Pons (tissue), 1 donor: ENCODE results near the gene FGGY.

Experiments used
- DNase-seq: peaks from one replicate; pipeline ENCODE4 v3.0.0-alpha.2; 2016; ENCODE audit warnings: low spot score

FGGY gene

DNA sequence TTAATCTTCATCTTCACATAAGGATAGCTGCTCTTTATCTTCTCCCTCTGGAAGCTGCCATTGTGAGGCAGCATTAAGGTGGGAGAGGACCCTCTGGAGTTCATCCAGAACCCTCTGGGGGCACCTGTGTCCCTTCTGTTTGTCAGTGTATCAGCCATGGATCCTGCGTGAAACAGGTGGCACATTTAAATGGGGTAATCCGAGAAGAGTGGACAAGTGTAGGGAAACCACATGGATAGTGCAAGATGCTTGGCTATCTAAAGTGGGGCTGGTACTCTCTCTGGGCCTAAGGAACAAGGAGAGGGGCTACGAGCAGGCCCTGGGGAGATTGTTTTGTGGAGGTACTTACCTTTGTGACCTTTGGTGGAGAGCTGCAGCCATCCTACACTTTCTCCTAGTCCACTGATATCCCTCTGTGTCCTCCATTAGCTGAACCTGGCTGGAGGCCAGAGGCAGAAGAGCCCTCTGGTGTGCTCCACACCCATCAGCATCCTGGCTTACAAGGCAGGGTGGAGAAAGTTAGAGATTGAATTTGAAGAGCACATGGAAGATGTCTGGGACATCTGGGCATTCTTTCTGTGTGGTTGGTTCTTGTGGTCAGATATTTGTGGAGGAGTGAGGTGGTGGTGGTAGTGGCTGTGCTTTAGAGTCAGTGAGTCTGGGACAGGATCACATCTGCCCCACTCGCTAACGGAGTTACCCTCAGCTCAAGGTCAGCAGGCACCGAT lies 117.7 kb downstream of the FGGY start:
- no peak for DNase-seq

DNA sequence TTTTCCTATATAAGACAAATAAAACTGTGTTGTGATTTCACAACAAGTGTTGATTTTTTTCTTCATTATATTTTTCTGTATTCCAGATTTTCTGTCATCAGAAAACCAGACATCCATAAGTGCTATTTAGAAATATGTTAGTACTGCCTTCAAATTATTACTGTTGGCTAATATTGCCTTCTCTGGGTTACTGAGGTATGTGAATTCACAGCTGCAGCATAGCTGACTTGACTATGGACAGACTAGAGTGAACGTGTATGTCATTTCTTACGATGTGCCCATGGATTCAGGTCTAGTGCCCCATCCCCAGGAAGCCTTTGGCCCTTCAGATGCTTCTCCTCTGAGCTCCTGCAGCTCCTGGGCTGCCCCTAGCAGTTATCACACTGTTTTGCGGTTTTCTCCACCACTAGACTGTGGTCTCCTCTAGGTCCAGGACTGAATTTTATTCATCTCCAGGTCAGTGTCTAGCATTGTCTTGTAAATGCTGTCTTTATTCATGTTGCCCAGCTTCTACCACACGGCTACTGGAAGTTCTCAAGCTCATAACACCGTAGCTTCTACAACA lies 118.5 kb downstream of the FGGY start:
- no peak for DNase-seq

DNA sequence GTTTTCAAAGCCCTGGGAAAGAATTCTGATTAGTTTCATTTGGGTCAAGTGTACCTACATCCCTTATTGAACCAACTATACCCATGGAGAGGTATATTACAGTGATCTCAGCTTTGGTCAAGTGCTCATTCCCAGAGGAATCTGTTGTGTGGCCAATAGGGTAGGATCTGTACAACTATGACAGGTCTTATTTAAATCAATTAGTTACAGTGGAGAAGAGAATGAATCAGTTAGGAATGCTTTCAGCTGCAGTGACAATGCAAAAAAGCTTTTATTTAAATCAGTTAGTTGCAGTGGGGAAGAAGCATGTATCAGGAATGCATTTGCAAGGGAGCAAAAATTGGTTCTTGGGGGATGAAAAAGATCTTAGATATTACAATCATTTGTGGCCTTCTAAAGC lies 119.0 kb downstream of the FGGY start:
- DNase-seq, result no peak

DNA sequence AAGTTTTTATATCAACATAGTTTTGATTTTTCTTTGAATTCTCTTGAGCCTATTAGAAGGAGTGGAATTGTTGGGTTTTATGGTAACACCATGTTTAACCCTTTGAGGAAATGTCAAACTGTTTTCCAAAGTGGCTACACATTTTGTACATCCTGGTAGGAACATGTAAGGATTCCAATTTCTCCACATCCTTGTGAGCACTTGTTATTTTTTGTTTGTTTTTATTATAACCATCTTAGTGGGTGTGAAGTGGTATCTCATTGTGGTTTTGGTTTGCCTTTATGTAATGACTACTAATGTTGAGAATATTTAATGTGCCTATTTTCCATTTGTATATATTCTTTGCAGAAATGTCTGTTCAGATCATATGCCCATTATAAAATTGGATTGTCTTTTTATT lies 120.5 kb downstream of the FGGY start:
- DNase-seq, result no peak

DNA sequence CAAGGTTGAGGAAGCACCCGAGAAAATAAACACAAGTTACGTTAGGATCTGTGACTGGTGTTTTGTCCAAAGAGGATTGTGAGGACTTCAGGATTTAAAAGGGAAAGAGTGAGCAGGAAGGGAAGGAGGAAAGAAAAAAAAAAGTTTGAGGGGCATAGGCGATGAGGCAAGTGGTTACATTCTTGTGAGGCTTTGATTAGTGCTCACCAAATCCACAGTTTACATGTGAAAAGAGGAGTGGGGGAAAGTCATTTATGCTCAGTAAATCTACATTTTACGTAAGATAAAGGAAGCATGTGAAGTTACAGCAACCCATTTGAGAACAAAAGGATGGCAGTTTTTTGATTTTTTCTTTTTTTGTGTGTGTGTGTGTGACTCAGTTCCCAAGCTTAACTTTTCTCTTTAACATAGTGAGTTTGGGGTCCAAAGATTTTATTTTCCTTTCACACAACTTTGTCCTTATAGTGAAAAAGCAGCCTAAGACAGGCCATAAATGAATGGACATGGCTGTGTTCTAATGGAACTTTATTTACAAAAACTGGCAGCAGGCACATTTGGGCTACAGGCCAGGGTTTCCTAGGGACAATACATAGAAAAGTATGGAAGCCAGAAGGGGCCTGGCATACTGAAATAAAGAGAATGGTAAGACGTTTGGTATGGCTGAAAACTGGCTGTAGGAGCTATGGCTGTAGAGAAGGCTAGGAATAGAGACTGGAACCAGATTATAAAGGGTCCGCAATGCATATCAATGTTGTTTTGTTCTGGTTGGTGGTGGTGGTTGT lies 121.7 kb downstream of the FGGY start:
- no peak for DNase-seq

DNA sequence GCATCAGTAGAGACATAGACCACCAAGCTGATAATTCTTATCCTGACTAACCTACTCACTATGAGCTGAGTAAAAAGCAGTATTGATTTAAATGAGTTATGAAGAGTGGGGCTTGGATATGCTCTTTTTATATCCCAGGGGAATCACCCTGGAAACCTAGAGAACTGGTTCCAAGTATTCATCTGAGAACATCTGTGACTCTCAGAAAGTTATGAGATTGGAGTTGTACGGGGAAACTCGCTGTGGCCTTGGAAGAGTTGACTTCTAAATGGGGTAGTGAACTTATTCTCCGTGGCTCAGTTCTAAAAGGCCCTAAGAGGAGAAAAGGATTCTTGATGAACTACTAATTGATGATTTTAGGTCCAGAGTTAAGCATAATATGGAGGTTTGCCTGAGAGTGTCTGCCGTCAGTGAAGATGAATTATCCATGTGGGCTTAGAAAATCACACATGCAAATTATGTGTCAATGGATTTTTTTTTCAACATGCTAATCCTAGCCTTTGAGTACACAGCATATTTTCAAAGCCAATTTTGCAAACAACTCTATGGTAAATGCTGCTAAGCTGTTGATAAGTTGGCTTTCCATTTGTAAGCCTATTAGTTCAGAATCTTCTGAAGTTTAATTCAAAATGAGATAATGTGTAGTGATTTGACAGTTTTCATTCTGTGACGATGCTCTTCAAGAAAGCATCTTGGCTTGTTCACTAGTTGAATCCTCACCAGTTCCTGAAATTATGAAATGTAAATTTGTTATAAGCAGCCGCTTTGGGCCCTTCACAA lies 122.7 kb downstream of the FGGY start:
- DNase-seq, result no peak

DNA sequence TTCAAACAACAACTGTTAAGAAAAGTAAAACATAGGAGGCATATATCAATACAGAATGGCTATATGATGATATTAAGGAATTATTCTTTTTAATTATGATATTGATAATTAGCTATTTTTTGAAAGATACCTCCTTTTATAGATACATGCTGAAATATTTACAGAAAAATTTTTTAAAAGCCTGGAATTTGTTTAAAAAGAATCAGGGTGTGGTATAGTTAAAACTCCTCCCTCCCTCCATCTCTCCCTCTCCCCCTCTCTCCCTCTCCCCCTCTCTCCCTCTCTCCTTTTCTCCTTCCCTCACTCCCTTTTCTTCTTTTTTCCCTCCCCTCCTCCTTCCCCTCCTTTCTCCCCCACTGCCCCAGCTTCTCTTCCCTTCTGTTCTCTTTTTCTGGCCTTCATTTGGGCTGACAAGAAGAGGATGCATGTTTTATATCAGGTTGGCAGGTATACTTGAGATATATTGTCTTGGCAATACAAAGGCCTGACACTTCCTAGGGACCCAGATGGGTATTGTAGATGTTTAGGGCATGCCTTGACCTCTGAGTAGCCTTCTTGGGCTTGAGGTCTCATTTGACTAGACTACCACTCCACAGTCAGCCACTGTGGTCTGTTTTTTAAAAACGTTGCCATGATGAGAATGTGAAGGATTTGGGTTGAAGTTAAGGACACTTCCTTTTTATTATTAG lies 124.5 kb downstream of the FGGY start:
- no peak for DNase-seq

DNA sequence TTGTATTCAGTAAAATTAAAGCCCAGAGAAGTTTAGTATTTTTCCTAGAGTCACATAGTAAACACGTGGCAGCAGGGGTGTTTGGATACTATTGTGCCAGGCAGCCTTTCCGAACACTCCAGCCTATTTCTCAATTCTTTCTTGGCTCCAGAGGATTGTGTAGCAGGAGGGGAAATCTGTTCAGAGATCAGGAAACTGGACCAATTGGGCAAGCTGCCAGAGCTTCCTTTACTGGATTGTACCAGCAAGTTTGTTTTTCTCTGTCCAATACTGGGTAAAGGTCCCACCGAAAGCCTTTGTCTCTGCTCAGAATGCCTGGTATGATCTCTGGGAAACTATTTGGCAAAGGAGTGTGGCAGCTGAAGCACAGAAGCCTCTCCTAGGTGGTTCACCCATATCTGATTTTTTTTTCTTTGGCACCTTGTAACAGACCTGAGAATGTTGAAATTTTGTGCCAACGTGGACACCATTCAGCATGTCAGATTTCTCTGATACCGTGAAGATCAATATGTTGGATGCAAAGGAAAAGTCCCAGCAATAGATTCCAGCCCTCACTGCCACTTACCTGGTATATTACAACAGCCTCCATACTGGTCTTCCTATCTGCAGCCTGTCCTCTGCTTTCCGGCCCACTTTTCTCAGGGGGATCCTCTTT lies 126.2 kb downstream of the FGGY start:
- peak; percentile 67 for DNase-seq

DNA sequence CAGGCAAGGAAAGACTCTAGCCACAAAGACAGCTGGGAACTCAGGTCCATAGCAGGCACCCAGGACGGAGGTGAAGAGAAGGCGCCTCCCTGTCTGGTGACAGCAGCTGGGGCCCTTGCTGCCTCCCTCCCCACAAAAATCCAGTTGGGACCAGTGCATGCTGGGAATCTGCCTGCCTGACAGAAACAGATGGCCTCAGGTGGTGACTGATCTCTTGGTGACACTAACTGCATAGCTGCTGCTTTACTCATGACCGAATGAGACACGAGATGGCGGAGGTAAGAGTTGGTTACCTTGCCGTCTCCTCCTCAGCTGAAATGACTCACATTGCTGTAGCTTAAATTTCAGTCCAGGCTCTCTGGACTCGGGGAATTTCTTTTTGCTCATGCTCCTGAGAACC lies 130.3 kb downstream of the FGGY start:
- no peak for DNase-seq

DNA sequence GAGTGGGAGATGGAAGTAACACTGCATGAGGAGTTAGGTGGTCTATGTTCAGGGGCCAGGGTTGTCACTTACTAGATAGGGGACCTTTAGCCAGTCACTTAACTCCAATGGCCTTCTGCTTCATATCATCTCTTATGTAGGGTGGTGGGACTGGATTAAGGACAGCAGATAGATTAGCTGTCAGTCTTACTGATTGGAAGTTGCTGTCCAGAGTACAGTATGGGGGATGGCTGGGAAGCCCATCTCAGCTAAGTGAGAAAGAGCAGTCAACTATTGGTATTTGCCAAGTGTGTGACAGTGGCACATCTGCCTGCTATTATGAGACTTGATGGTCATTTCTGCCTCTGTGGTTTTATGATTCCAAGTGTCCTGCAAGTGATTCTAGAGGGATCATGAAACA lies 130.9 kb downstream of the FGGY start:
- DNase-seq, result no peak

DNA sequence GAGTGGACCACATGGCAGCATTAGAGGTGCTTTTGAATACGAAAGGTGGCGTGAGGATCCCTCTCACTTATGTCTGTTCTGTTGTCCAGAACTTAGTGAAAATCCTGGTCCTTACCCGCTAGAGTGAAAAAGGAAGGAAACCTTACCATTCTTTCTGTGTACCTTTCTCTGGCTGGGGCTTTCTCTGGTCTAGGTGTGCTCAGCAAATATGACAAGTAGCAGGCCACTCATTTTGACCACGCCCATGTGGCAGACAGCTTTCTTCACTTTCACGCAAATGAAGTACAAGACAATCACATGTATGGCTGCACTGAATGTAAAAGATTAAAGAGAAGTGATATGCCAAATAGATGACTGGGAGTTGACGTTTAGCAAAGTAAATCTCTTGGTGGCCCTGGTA lies 131.9 kb downstream of the FGGY start:
- no peak for DNase-seq

DNA sequence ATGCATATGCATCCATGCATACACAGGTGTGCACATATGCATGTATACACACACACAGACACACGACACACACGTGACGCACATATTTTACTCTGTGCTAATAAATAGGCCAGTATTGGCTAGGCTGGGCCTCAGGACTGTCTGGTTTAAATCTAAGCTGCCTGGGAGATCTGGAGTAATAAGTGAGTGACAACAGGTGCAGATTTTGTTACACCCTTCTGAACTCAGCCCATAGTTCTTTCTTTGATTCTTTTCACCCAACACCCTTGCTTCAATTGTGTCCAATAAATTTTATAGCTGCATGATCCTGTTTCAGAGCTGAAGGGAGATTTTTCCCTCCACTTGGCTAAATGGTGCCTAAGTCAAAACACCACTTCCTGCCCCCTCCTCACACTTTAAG lies 132.8 kb downstream of the FGGY start:
- DNase-seq, result no peak

DNA sequence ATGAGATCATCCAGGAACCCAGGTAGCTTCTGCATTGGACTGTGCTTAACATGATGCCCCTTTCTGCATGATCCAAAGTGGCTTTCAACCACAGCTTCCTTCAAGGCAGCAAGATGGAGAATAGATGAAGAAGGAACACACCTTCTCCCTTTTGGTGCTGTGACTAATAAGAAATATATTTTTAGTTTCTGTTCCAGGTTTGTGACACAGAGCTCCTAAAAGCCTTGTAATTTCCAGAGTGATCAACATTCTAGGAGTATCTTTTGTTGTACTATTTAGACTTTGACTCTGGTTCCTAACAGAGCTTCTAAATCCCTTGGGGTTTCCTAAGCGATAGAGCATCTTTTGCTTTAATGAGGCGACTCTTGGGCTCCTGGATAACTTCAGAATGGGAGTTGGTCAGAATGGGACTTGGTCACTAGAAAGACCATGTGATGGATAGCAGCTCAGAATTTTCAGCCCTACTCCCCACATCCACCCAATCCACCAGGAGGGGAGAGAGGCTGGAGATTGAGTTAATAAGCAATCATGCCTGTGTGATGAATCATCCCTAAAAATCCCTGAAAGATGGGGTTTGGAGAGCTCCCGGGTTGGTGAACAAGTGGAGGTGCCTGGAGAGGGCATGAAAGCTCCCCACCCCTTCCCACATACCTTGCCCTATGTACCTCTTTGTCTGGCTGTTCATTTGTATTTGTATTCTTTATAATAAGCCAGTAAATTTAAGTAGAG lies 134.8 kb downstream of the FGGY start:
- DNase-seq, result no peak

DNA sequence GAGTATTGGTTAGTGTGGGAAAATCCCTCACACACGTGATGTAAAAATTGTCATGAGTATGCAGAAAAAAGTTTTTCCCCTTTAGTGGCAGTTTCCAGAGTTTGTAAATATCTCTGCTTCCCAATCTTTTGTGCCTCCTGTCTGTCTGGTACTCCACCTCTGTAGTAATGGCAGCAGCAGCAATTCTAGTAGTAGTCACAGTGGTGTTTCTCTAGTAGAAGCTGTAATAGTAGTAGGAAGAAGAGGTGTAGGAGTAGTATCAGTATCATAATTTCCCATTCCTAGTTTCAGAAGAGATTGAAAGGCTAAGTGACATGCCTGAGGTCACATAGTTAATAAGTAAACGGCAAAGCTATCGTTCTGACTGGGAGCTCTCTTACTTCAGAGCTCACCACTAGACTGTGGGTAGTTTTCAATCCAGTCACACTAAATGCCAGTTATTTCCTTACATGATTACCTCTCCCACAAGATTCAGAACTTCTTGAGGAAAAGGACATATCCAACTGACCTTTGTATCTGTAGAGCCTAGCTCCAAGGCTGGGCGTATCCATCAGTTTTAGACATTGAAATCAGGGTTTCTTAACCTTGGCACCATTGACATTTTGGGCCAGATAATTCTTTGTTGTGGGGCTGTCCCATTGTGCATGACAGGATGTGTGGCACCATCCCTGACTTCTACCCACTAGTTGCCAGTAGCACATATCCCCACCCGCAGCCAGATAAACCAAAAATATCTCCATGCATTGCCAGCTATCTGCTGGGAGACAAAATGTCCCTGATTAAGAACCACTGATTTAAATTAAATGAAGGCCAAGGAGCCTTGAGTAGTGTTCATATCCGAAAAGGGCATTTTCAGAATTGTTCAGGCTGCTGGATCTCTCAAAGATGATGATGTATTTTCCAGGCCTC lies 135.9 kb downstream of the FGGY start:
- no peak for DNase-seq

DNA sequence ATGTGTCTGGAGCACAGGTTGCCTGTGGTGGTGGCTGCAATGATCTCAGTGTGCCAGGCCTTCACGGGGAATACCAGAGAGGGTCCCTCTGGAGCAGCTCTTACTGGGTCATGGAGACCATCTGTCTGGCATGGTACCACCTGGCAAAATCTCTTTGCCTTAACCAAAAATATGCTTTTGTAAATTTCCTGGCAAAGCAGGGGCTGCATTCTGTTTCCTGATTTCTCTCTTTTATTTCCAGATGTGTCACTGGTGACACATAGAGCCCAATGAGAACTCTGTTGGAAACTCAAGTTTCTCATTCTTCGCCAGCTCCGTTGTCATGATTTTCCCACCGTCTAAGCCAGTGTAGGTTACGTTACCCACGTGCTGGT lies 136.5 kb downstream of the FGGY start:
- DNase-seq, result no peak

DNA sequence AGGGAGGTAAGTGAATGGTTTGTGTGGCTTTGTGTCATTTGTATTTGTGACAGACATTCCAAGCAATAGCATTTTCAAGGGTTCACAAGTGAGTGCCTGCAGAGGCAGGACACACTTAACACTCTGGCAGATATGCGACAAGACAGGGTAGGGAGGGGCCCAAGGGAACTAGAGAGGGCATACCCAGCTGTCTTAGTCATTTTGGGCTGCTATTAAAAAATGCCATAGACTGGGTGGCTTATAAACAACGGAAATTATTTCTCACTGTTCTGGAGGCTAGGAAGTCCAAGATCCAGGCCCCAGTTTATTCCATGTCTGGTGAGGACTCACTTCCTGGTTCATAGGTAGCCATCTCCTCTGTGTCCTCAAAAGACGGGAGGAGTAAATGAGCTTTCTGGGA lies 137.4 kb downstream of the FGGY start:
- no peak for DNase-seq

DNA sequence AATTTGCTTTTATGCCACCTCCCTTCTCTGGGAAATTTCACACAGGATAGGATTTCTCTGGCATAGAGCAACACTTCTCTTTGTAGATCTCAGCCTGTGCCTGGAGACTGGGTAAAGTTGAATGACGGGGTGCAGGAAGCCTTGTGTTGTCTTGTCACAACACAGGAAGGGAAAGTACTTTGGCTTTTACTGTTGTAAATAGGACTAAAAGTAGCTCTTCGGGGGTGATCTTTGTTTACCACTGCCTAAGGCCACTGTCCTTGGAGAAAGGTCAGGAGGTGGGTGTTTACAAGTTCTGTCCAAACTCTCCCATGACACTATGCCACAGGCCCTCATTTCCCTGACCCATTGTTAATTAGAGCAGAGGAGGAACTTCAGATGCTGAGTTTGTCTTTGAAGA lies 139.7 kb downstream of the FGGY start:
- no peak for DNase-seq

DNA sequence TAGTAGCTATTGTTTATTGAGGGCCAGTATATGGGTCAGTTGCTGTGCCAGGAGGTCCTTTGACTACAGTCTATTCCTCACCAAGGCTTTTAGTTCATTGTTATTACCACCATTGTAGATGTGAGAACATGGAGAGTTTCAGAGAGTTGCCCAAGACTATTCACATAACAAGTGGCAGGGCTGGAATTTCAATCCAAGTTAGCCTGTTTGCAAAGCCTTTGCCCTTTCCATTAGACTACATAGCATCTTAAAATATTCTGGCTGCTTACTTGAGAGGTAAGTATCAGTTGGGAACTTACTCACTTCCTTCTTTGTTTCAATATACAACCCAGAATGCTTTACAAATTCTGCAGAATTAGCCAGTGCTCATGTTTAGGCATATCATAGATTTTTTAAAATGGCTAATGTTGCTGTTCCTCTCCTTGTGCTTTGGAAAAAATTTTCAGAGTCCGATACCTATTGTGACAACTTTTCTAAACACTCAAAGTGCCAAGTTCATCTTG lies 141.2 kb downstream of the FGGY start:
- DNase-seq, result no peak

DNA sequence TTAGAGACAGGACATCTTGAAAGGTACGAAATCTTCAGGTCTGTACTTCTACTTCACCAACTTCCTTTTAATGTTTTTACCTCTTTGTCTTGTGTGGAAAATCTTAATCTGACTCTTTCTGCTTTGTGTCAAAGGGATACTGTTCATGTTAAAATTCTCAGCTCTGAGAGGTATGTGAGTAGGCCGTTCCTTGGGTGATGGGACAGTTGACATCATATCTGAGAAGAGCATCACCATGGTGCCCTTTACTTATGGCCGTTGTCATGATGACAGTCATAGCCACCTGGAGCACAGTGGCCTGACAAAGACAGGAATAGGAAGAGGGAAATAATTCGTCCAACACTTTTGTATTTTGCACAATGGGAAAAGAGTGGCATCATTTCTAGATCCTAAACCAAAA lies 145.6 kb downstream of the FGGY start:
- DNase-seq, result no peak

DNA sequence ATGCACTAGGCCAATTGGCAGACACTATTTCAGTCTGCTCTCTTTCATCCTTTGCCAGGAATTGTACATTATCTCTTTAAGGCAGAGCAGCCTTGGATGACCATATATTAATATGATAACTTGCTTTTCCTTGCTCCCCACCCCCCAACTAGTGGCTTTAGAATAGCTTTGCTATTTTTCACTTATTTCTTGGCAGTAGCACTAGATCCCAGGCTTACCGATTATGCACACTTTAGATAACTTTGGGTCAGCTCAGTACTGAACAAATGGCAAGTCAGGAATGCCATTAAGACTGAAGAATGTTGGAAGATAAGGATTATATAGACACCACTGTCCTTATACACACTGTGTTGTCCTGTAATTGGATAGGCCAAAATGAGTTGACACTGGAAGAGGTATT lies 146.4 kb downstream of the FGGY start:
- no peak for DNase-seq
